K562 (cell line): Measurements from ENCODE around the gene RTBDN. TPM values are rescaled to one million over a fixed set of nuclear protein-coding genes. Genes with fewer than 3 reads are reported as not detected.

Experiments
- CTCFL ChIP-seq: IDR thresholded peaks from 2 replicates; pipeline ENCODE4 v1.6.1; 2011; ENCODE audit warnings: borderline replicate concordance, low read depth, mild to moderate bottlenecking, moderate library complexity, low read length; ENCODE audit not compliant: insufficient read depth, poor library complexity, severe bottlenecking
- FOXP1 ChIP-seq: sonication (generic); formaldehyde crosslinking; IDR thresholded peaks from 2 replicates; pipeline ENCODE4 v1.8.0; 2022; ENCODE audit warnings: mild to moderate bottlenecking, missing genetic modification reagents
- GABPA ChIP-seq: fragments of 200-800 bp; sonication (Bioruptor generic); conservative IDR thresholded peaks from 2 replicates; pipeline ENCODE4 v1.6.1; 2016; ENCODE audit warnings: low read depth, missing genetic modification characterization, missing compliant biosample characterization
- KAT7 ChIP-seq: sonication (generic); formaldehyde crosslinking; IDR thresholded peaks from 2 replicates; pipeline ENCODE4 v1.8.0; 2022; ENCODE audit warnings: missing genetic modification reagents, mild to moderate bottlenecking, borderline replicate concordance
- NCOA6 ChIP-seq: fragments of 450-650 bp; IDR thresholded peaks from 2 replicates; pipeline ENCODE4 v1.6.1; 2017; ENCODE audit warnings: mild to moderate bottlenecking
- NR2C2 ChIP-seq, 2 experiments: fragments of 200-800 bp in 1 of 2; sonication (Bioruptor generic) in 1 of 2; sonication (generic) in 1 of 2; formaldehyde crosslinking in 1 of 2; IDR thresholded peaks; 2 replicates each; pipeline versions ENCODE4 v1.6.1 to v1.8.0; 2016 to 2022; ENCODE audit warnings: mild to moderate bottlenecking in 1 of 2, missing compliant biosample characterization in 1 of 2, missing genetic modification characterization in 1 of 2, missing genetic modification reagents in 1 of 2
- SMAD1 ChIP-seq: fragments of 150-350 bp; IDR thresholded peaks from 2 replicates; pipeline ENCODE4 v1.6.1; 2014; ENCODE audit warnings: low read length, low read depth; ENCODE audit not compliant: partially characterized antibody
- SRSF9 ChIP-seq: fragments of 200-400 bp; formaldehyde crosslinking; IDR thresholded peaks from 2 replicates; pipeline ENCODE4 v1.6.1; 2017; ENCODE audit warnings: low read depth, low read length, borderline replicate concordance
- ZHX1 ChIP-seq: fragments of 150-350 bp; conservative IDR thresholded peaks from 2 replicates; pipeline ENCODE4 v1.6.1; 2014; ENCODE audit warnings: low read length
- ZNF143 ChIP-seq: sonication (generic); formaldehyde crosslinking; IDR thresholded peaks from 2 replicates; pipeline ENCODE4 v1.9.0; 2022; ENCODE audit warnings: mild to moderate bottlenecking, missing genetic modification reagents
- polyA plus RNA-seq, 8 experiments: library from polyadenylated mRNA; depleted of rRNA in 4 of 8; stranded (reverse) in 5 of 8; unstranded in 3 of 8; fragments of >200 nt; fragmentation: Nextera tagmentation in 2 of 8; fragmentation: Illumina TruSeq in 1 of 8; extraction: Ambion mirVana in 2 of 8; extraction: Trizol in 1 of 8; gene quantifications; 2 replicates each; pipeline versions ENCODE4 v1.2.1 to v1.2.3, GENCODE V29; 2011 to 2014; ENCODE audit warnings: inconsistent platforms in 1 of 8, missing spikeins in 1 of 8
- total RNA-seq, 7 experiments: library from RNA; depleted of rRNA in 6 of 7; stranded (reverse); fragments of >200 nt in 6 of 7; fragmentation: Illumina TruSeq in 2 of 7; extraction: Trizol in 2 of 7; gene quantifications; 2 replicates each; pipeline versions ENCODE4 v1.2.1 to v1.2.3, GENCODE V29; 2011 to 2021; ENCODE audit warnings: low replicate concordance in 1 of 7
- TF ChIP-seq, protein P1 (sequence below): IDR thresholded peaks from 2 replicates; pipeline ENCODE4 v1.6.1; 2014; ENCODE audit warnings: antibody characterized with exemption
- TF ChIP-seq, protein P2 (sequence below): sonication (generic); formaldehyde crosslinking; IDR thresholded peaks from 2 replicates; pipeline ENCODE4 v1.8.0; 2022; ENCODE audit warnings: mild to moderate bottlenecking, missing genetic modification reagents

Gene RTBDN
- total and polyA plus RNA-seq, 9 of the 15 experiments (the other 6 are each of a cell fraction or from before 2014, with no cell fraction given), result 0.20 to 2.3 (median 0.72) TPM; not detected in 1

- TF ChIP-seq SMAD1 (peak; percentile 48), SRSF9 (no peak), NCOA6 (peak; percentile 99), FOXP1 (peak; percentile 34; the same call in 1 of the 2 replicates), ZNF143 (CRISPR knock-in tag) (peak; percentile 98), ZHX1 (peak; percentile 78; the same call in 1 of the 2 replicates), CTCFL (no peak), NR2C2 (CRISPR knock-in tag; IDR thresholded peaks at IDR 0.05) (no peak; the same call in 1 of the 2 replicates), NR2C2 (tag; IDR thresholded peaks at IDR 0.05) (peak; percentile 70), GABPA (tag) (peak; percentile 62), KAT7 (CRISPR knock-in tag) (peak; percentile 88)
- TF ChIP-seq, protein P1, sequence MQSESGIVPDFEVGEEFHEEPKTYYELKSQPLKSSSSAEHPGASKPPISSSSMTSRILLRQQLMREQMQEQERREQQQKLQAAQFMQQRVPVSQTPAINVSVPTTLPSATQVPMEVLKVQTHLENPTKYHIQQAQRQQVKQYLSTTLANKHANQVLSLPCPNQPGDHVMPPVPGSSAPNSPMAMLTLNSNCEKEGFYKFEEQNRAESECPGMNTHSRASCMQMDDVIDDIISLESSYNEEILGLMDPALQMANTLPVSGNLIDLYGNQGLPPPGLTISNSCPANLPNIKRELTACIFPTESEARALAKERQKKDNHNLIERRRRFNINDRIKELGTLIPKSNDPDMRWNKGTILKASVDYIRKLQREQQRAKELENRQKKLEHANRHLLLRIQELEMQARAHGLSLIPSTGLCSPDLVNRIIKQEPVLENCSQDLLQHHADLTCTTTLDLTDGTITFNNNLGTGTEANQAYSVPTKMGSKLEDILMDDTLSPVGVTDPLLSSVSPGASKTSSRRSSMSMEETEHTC, result no peak
- TF ChIP-seq, protein P2, sequence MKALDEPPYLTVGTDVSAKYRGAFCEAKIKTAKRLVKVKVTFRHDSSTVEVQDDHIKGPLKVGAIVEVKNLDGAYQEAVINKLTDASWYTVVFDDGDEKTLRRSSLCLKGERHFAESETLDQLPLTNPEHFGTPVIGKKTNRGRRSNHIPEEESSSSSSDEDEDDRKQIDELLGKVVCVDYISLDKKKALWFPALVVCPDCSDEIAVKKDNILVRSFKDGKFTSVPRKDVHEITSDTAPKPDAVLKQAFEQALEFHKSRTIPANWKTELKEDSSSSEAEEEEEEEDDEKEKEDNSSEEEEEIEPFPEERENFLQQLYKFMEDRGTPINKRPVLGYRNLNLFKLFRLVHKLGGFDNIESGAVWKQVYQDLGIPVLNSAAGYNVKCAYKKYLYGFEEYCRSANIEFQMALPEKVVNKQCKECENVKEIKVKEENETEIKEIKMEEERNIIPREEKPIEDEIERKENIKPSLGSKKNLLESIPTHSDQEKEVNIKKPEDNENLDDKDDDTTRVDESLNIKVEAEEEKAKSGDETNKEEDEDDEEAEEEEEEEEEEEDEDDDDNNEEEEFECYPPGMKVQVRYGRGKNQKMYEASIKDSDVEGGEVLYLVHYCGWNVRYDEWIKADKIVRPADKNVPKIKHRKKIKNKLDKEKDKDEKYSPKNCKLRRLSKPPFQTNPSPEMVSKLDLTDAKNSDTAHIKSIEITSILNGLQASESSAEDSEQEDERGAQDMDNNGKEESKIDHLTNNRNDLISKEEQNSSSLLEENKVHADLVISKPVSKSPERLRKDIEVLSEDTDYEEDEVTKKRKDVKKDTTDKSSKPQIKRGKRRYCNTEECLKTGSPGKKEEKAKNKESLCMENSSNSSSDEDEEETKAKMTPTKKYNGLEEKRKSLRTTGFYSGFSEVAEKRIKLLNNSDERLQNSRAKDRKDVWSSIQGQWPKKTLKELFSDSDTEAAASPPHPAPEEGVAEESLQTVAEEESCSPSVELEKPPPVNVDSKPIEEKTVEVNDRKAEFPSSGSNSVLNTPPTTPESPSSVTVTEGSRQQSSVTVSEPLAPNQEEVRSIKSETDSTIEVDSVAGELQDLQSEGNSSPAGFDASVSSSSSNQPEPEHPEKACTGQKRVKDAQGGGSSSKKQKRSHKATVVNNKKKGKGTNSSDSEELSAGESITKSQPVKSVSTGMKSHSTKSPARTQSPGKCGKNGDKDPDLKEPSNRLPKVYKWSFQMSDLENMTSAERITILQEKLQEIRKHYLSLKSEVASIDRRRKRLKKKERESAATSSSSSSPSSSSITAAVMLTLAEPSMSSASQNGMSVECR (CRISPR knock-in tag), result peak; percentile 96
Measured at GRCh38 chr19:12806242-12807081, 27.9 kb downstream of the RTBDN start, which contains the start of gene RNASEH2A (continued).
